ENCODE data around the gene SLC7A1. TPM values are rescaled to one million over a fixed set of nuclear protein-coding genes. Genes with fewer than 3 reads are reported as not detected.

SLC7A1 gene
- total and polyA plus RNA-seq, 2 of the 8 experiments (the other 6 are each of a cell fraction or from before 2014, with no cell fraction given) = 26.8 to 114 TPM

- FAIRE-seq = no peak
- TF ChIP-seq CHD1 (IDR thresholded peaks at IDR 0.05; ENCODE audit: low read depth, low read length) = no peak
- TF ChIP-seq SP1 (IDR thresholded peaks at IDR 0.05; ENCODE audit: low read depth, low read length) = no peak
These were observed 82.2 kb downstream of the SLC7A1 start for GRCh38 chr13:29513002-29513980.

More at GRCh38 chr13:29513002-29513980, 82.2 kb downstream of the SLC7A1 start:
- Histone ChIP-seq H3K4ac (replicated peaks; ENCODE audit: insufficient read length, low read depth, low read length) (no peak overlapping the region), H4K91ac (replicated peaks; ENCODE audit: insufficient read length, low read length) (no peak overlapping the region), H3K23me2 (ENCODE audit: low read depth, low read length) (no peaks in the 10 kb centered on the region), H3K18ac (ENCODE audit: extremely low read depth, low read length) (no peak overlapping the region), H4K8ac (ENCODE audit: extremely low read depth, insufficient read depth, low read length) (no peak overlapping the region), H3K4me1 (replicated peaks in 1 of 4; ENCODE audit: control insufficient read depth in 3 of 4, insufficient read depth in 4 of 4, low read length in 3 of 4) (no peaks in the 10 kb centered on the region), H2AFZ (ENCODE audit: low read length) (no peak overlapping the region), H2BK20ac (ENCODE audit: low read length) (no peak overlapping the region), H3K79me1 (ENCODE audit: low read depth, low read length) (no peaks in the 10 kb centered on the region; the same call in none of the 2 replicates), H3K27me3 (replicated peaks in 1 of 4; ENCODE audit: control insufficient read depth in 3 of 4, extremely low read depth in 1 of 4, insufficient read depth in 3 of 4, low read length in 3 of 4) (no peaks in the 10 kb centered on the region), H2BK15ac (ENCODE audit: low read length) (no peak overlapping the region), H3K4me3 (ENCODE audit: extremely low read depth in 1 of 4, insufficient read depth in 2 of 4, low read depth in 3 of 4, low read length in 4 of 4) (no peak overlapping the region), H2BK120ac (replicated peaks; ENCODE audit: low read depth, low read length) (no peak overlapping the region), H4K5ac (ENCODE audit: insufficient read length, low read depth, low read length) (no peak overlapping the region), H3K36me3 (ENCODE audit: control insufficient read depth in 2 of 4, insufficient read depth in 4 of 4, low read length in 3 of 4) (peaks cover 7 to 53% (median 40%) of the 10 kb centered on the region in 4 experiments; a peak in 7 of 8 replicates), H3K27ac (ENCODE audit: low read depth, low read length) (no peak overlapping the region), H3K79me2 (ENCODE audit: control insufficient read depth in 1 of 2, insufficient read depth in 2 of 2, low read length in 2 of 2) (no peaks in the 10 kb centered on the region), H3K4me2 (ENCODE audit: insufficient read depth in 1 of 2, low read depth in 2 of 2, low read length in 2 of 2) (no peak overlapping the region), H3K14ac (ENCODE audit: insufficient read length) (no peak overlapping the region), H3K9me3 (ENCODE audit: insufficient read depth in 2 of 2, low read depth in 1 of 2, low read length in 1 of 2) (no peaks in the 10 kb centered on the region), H2BK5ac (ENCODE audit: low read depth, low read length) (no peak overlapping the region), H3K9ac (replicated peaks in 1 of 4; ENCODE audit: extremely low read depth in 1 of 4, low read depth in 3 of 4, low read length in 3 of 4) (no peak overlapping the region), H3K56ac (replicated peaks; ENCODE audit: insufficient read length, low read depth, low read length) (no peak overlapping the region), H4K20me1 (replicated peaks in 1 of 2; ENCODE audit: control insufficient read depth in 1 of 2, insufficient read depth in 2 of 2, low read length in 2 of 2) (peaks cover 3 to 11% of the 10 kb centered on the region in 2 experiments), H3K23ac (ENCODE audit: insufficient read length) (no peak overlapping the region), H2BK12ac (ENCODE audit: low read depth, low read length) (no peak overlapping the region), H2AK5ac (ENCODE audit: low read depth, low read length) (no peak overlapping the region)
- ChIA-PET CTCF (ENCODE audit: partially characterized antibody) (interaction anchor here (1.0 to 1.7 kb wide), 4 partner anchors 29 to 201 kb away, joined by 3 to 5 read pairs (median 4); no protein-coding TSS in a partner anchor), POLR2A (ENCODE audit: partially characterized antibody) (interaction anchor here (0.7 to 1.5 kb wide), 4 partner anchors 9 to 24 kb away, joined by 3 to 4 read pairs (median 4); no protein-coding TSS in a partner anchor)
- 88% methylated on average over 24 of the region's 24 CpGs; no CpG with 5 or more reads in 1 of the 2 experiments for WGBS, 2 experiments (ENCODE audit: extremely low coverage in 1 of 2, insufficient coverage in 1 of 2, insufficient read length in 1 of 2, insufficient replicate concordance in 2 of 2, low coverage in 1 of 2, low lambda C conversion rate in 2 of 2, missing lambda C conversion rate in 1 of 2)
- no peak for DNase-seq (ENCODE audit: low read depth in 1 of 2, low spot score in 2 of 2)

Measured in H1 (cell line).